AML-193 (cell line): ENCODE results near the gene KRTAP10-10.
"Not testable (repeated sequence)": the region's sequence is repeated elsewhere in the genome, so short reads cannot be mapped to it uniquely, and the experiment has no call there.

ENCODE experiments used
- DNase-seq, 2 experiments: peaks; one replicate each; lab custom pipeline; 2025; lab: John Stamatoyannopoulos, UW

The KRTAP10-10 gene

DNA sequence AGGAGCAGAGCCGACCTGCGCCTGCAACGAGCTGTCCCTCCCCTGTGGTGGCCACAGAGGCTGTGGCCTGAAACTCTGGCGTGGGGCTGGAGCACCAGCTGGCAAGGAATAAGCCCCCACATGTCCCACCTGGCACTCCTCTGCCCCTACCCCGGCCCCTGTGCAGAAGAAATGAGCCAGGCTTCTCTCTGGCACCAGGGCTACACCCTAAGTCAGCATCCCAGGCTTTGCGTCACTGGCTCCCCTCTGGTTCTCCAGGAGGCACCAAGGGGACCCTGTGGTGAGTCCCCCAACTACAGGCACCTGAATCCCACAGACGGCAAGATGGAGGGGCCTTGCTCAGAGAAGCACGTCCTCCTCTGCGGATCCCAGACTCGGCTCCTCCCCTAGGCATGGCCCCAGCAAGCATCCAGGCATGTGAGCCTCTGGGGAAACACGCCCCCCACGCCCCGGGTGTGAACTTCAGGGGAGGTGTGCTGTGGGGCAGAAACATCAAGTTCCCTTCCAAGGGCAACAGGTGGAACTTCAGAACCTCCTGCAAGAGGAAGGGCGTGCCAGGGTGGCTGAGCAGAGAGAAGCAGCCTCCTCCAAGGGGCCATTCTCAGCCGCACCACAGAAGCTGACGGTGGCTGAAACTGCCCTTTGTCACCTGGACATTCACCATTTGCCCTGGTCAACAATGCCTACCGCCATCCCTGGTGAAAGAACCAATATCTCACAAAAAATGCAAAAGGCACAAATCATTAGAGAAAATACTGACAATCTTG lies 33.9 kb upstream of the KRTAP10-10 start:
- no peak for DNase-seq

DNA sequence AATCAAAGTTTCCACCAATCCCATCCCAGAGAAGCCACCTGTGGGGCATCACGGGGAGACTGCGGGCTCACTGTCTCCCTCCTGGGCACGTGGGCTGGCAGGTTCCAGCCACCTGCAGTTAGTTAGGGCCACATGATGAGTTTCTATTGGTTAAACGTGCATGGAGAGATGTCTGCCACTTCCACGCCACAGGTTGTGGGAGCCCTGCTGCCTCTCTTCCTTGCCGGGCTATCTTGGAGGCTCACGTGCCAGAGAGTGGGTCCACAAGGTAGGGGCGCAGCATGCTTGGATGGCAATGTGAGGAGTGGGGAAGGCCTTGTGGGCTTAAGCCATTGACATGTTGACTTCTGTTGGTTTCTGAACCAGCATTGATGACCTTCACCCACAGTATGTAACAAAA lies 33.2 kb upstream of the KRTAP10-10 start:
- no peak for DNase-seq

DNA sequence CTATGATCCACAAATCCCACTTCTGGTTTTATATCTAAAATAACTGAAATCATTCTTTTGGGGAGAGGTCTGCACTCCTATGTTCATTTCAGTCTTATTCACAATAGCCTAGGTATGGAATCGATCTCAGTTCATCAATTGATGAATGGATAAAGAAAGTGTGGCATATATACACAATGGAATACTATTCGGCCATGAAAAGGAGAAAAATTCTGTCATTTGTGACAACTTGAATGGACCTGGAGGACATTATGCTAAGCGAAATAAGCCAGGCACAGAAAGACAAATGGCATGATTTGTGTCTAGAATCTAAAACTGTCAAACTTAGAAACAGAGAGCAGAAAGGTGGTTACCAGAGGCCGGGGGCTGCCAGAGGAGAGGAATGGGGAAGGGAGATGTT lies 30.7 kb upstream of the KRTAP10-10 start:
- DNase-seq = no peak

DNA sequence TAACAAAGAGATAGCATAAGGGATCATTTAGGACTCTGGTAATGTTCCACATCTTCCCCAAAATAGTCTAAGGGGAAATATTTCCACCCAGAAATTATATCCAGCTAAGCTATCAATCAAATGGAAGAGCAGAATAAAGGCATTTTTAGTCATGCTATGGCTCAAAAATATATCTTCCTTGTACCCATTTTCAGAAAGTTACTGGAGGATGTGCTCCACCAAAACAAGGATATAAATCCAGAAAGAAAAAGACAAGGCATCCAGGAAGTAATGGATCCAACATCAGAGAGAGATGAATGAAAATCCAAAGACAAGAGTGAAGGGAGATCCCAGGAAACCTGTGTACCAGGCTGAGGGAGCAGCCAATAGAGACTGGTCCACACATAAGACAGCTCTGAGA lies 28.0 kb upstream of the KRTAP10-10 start:
- DNase-seq = no peak

DNA sequence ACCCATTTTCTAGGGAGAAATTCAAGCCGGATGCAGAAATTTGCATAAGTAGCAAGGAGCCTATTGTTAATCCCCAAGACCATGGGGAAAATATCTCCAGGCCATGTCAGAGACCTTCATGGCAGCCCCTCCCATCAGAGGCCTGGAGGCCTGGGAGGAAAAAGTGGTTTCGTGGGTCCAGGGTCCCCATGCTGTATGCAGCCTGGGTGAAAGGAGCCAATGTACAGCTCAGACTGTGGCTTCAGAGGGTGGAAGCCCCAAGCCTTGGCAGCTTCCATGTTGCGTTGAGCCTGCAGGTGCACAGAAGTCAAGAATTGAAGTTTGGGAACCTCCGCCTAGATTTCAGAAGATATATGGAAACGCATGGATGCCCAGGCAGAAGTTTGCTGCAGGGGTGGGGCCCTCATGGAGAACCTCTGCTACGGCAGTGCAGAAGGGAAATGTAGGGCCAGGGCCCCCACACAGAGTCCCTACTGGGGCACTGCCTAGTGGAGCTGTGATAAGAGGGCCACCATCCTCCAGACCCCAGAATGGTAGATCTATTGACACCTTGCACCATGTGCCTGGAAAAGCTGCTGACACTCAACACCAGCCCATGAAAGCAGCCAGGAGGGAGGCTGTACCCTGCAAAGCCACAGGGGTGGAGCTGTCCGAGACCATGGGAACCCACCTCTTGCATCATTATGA lies 26.9 kb upstream of the KRTAP10-10 start:
- not testable (repeated sequence) for DNase-seq

DNA sequence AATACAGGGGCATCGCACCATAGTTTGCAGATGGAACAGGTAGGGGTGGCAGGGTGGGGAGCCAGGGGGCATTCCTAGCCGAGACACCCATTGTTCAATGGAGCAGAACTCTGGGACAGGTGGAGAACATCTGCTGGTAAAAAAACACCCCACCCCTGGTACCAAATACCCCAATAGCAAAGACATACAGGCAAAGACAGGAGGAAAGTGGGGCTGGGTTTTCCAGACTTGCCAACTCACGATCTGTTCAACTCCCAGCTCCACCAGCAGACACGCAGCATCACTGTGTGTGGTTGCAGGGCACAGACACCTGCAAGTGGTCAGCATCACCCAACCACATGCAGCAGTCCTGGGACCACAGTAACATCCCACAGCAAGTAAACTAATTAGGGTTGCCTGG lies 25.6 kb upstream of the KRTAP10-10 start:
- DNase-seq = no peak

DNA sequence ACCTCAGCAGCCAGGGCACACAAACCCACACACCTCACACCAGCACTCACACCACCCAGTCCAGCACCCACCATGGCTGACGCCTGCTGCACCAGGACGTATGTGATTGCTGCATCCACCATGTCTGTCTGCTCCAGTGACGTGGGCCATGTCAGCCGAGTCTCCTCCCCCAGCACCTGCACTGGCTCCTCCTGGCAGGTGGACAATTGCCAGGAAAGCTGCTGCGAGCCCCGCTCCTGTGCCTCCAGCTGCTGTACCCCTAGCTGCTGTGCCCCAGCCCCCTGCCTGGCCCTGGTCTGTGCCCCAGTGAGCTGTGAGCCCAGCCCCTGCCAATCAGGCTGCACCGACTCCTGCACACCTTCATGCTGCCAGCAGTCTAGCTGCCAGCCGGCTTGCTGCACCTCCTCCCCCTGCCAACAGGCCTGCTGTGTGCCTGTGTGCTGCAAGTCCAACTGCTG lies 25.1 kb upstream of the KRTAP10-10 start, which contains the start of gene KRTAP10-8:
TSS of gene KRTAP10-8 (plus strand) at position 51 of the 458 bp plus-strand sequence. CDS start at position 73, 22 bp downstream.
- DNase-seq = no peak

DNA sequence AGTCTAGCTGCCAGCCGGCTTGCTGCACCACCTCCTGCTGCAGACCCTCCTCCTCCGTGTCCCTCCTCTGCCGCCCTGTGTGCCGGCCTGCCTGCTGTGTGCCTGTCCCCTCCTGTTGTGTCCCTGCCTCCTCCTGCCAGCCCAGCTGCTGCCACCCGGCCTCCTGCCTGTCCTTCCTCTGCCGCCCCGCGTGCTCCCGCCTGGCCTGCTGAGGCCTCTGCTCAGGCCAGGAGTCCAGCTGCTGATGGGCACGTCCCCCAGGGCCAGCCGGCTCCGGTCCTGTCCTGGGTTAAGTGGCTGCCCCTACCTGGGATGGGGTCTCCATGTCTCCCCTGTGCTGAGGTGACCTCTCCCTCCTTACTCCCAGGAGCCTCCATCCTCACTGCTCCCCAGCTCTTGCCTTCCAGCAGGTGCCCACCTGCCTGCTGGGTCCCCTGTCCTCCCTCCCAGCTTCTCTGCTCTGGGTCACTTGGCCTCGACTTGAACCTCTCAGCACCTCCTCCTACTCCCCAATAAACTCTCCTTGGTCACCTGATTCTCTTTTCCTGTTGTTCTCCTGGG lies 24.4 kb upstream of the KRTAP10-10 start:
- no peak for DNase-seq

DNA sequence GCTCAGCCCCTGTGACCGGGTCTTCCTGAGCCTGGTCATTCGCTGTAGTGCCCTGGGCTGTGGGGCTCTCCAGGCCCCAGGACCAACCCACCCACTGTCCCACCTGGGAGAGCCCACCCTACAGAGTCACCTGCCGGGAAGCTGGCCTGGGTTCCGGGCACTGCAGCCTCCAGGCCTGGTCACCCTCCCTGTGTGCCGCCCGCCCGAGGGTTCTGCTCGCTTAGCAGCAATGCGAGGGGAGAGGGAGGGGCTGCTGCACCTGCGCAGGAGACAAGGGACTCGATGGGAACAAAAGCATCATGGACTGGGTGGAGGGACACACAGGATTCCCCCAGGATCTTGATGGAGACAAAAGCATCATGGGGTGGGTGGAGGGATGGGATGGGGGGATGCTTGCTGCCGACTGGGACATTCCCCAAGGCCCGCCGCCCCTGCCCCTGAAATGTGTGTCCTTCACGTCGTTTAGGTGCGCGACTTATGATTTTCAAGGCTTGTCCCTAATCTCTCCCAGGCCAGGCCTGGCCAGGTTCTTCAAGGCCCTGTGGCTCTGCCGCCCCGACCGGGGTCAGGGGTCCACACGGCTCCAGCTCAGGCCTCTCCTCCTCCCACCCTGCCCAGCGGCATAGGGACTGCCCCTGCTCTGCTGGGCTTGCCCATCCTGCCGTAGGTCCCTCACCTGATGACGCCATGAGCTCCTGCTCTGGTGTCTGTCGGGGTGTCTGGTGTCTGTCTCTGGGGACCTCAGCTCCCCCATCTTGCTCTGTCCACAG lies 23.6 kb upstream of the KRTAP10-10 start:
- no peak for DNase-seq

DNA sequence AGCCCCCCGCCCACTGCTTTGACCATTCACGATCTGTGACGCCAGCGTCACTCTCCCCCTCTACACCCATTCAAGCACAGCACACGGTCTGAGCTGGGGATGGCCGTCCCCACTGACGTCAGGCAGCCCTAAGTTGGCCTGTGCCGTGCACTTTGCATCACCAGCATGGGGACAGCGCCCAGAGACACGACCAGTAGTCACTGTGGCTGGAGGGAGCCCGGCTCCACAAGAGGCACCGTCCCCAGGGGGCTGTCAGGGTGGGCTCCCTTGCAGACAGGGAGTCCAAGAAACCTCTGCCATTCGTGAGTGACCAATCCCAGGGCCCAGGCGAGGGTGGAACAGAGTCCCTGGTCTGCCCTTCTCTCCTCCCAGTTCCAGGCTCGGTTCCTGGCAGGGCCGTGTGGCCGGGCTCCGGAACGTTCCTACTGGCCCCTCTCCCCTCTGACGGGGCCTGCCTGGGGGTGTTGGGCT lies 23.0 kb upstream of the KRTAP10-10 start:
- no peak for DNase-seq

DNA sequence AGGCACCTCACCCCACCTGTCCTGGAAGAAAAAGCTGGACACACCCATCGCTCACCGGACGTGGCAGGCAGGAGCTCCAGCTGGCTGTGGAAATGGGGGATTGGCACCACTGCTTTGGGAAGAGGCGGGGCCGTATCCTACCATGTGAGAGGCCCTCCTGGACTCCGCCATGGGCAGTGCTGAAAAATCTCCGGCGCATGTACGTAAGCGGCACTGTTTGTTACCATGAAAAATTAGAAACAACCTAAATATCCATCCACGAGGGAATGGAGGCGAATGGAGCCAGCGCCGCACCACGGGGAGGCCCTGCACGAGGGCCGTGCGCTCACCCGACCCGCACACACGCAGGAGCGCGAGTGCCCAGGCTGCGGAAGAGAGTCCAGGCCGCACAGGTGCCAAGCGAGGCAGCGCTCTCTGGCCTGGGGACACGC lies 22.2 kb upstream of the KRTAP10-10 start:
- no peak for DNase-seq

DNA sequence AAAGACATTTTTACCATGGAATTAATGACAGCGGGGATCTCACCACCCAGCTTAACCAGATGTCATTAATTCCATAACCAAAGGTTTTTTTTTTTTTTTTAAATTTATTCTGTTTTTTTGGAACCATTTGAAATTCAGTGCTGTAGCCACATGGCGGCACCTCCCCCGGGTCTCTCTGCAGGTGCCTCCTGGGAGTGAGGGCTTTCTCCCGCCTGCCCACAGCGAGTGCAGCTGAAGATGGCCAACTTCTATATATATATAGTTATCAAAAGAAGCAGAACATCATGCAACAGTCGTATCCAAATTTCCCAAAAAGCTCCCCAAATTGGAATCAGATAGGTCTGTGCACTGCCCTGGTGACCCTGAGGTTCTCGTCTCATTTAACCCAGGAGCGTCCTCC lies 21.7 kb upstream of the KRTAP10-10 start:
- DNase-seq = no peak

DNA sequence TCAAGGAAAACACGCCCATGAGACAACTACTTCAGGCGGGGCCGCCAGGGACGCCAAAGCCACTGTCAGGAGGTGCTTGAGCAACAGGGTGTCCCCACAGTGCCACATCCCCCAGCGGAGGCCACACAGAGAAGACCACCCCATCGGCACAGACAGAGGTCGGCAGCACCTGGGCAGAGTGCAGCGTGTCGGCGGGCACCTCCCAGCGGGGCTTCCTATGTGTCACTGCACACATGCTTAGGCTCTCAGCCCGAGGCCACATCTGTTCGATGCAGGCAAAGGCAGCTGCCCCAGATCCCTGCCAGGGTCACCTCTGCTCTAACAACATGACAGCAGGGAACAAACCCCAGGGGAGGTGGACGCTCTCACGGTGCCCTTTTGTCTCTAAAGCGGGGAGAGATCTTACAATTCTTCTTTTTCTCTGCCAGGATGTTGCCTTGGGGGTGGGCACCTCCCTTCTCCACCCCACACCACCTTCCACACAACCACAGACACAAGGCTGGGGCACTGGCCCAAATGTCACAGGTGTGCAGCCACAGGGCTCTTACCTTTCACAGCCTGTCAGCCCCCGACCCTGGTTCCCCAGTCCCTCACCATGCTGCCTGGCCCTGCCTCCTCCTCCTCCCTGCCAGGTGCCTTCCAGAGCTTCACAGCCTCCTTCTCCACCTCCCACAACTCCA lies 21.1 kb upstream of the KRTAP10-10 start:
- no peak for DNase-seq

DNA sequence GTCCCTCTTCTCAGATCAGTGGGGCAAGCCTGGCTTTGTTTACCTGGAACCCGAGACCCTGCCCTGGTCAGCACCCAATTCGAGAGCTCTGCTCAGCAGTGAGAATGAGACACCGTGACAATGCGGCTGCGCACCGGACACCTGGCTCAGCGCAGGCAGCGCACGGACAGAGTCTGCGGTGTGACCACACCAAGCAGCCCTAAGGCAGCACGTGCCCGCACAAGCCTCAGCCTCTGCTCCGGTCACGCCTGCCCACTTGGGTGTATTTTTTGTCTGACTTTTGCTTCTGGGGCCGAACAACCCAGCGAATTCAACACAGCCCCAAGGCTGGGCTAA lies 20.6 kb upstream of the KRTAP10-10 start:
- DNase-seq = no peak

DNA sequence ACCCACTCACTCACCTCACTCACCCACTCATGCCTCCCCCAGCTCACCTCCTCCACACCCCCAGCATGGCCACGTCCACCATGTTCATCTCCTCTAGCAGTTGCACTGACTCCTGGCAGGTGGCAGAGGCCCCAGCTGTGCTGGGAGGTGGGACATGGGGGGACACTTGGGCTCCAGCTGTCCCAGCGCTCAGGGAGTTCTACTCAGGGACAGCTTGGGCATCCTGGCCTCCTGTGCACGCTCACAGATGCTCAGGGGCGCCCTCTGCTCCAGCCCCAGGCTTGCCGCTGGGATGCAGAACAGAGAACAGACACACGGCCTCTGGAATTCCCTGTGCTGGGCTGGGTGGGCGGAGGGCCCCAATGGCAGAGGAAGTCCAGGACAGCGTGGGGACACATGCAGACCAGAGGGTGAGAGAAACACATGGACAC lies 20.1 kb upstream of the KRTAP10-10 start:
- DNase-seq = no peak

DNA sequence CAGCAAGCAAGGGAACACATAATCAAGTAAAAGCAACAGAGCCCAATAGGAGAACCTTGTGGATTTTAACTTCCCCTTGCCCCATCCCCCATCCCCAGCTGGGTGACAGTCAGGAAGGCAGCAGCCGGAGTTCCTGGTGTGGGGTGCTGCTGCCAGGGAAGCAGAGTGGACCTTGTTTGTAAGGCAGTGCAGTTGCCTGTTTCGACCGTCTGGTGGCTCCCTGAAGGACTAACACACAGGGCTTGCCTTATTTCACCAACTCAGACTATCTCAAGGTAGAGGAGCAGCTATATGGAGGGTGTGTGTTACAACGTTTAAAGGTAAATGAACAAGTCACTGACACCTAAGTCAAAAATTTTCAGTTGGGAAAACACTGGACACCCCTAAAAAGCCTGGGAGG lies 18.7 kb upstream of the KRTAP10-10 start:
- DNase-seq = no peak

DNA sequence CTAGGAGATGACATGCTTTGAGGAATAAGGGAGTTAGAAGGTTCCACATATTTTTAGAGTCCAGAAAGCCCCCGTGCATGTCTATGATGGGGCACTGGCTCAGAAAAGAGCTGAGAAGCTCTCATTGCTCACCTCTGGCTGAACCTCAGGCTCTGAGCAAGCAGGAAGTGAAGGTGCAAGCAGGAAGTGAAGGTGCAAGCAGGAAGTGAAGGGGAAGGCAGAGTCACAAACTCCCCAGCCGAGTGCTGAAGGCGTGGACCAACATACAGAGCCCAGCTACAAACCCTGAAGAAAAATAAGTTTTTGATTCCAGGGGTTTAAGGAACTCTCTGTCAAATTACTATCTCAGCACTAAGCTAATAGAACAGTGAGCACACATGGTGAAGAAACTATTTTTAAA lies 18.2 kb upstream of the KRTAP10-10 start:
- no peak for DNase-seq

DNA sequence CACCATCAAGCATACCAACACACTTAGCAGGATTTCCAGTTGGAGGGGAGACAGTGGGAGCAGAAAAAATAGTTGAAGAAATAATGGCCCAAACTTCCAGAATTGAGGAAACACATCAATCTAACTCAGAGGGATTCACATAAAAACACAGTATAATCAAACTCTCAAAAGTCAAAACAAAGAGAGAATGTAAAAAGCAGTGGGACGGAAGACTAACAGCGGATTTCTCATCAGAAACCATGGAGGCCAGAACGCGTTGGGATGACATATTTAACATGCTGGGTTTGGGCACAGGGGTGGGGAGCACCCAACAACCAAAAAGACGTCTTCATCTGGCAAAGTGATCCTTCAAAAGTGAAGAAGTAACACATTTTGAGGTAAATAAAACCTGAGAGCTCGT lies 17.3 kb upstream of the KRTAP10-10 start:
- DNase-seq = no peak

DNA sequence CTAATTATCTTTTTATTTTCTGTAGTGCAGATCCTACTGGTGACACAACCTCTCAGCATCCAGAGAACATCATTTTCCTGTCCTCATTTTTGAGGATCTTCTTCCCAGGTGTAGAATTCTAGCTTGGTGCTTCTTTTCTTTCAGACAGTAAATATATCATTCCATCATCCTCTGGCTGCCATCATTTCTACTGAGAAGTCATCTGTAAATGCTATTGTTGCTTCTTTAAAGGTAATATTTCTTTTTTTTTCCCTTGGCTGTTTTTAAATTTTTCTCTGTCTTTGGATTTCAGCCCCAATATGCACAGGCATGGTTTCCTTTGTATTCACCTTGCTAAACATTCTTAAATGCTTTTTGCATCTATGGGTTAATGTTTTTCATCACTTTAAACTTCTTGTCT lies 13.6 kb upstream of the KRTAP10-10 start:
- DNase-seq = no peak

DNA sequence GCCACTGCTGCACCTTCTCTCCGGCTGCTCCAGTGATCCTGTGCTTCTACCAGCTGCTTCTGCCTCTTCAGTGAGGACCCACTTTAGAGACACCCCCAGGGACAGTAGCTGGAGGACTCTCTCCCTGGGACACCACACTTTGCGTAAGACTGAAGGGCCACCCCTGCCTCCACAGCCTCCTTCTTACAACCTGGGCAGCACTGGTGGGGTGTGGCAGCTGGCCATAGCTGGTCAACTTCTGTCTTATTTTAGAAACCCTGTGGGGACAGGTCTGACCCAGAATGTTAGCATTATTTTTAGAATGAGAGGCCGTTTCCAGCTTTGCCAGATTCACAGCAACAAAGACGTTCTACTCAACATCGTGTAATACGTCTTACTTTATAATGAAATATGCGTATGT lies 11.4 kb upstream of the KRTAP10-10 start:
- DNase-seq = no peak

DNA sequence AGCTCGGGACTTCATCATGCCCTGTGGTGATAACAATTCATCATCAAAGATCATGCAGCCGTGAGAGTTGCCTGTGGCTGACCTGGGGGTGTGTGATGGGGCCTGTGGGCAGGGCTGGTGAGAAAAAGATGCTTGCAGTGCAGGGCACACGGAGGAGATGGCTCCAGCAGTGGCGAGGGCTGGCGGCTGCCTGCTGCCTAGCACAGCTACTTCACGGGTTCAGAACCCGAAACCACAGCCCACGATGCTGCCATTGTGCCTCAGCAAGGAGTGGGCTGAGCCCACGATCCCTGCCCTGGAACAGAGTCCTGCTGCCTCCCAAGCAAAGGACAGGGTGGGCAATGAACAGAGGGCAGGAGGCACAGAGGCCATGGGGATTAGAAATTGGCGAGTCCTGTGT lies 10.9 kb upstream of the KRTAP10-10 start:
- DNase-seq = no peak

DNA sequence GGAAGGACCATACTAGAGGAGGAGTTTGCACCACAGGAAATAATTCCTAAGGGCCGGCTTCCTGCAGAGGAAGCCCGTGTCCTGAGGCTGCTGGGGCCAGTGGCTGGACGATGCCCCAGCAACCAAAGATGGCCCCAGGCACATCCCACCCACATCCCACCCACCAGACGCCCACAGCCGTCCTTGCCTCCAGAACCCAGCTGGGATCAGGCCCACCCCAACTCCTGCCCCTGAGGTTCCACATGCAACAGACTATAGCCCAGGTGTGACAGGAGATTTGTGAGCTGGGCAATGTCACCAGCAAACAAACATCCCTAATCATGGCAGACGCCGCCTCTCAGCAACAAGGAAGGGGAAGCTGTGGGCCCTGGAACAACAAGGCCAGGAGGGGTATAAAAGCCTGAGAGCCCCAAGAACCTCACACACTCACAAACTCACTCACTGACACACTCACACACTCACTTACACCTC lies 10.4 kb upstream of the KRTAP10-10 start, which contains the start of gene KRTAP10-9:
TSS of gene KRTAP10-9 (plus strand) at position 421 of the 471 bp plus-strand sequence. CDS start 79 bp downstream, outside the sequence.
- DNase-seq = no peak
